Adrenal gland (tissue), 12 donors: ENCODE results near the gene VGLL1. TPM values are rescaled to one million over a fixed set of nuclear protein-coding genes. Genes with fewer than 3 reads are reported as not detected.

Experiments
- DNase-seq, 7 donors: peaks; one replicate each; pipeline ENCODE4 v3.0.0-alpha.2; 2019 to 2020
- H3K27ac ChIP-seq, 5 donors: fragments of 200-600 bp; sonication (generic) in 4 of 5; 1 replicate in 3 of 5; 2 replicates in 2 of 5; pipeline versions ENCODE4 v1.5.1 to v1.8.0; 2016 to 2020; ENCODE audit warnings: mild to moderate bottlenecking in 1 of 5
- H3K27me3 ChIP-seq: fragments of 200-600 bp; 2 replicates; pipeline ENCODE4 v1.8.0; 2021
- H3K36me3 ChIP-seq, 2 donors: fragments of 200-600 bp; replicated peaks in 1 of 2; 1 replicate in 1 of 2; 2 replicates in 1 of 2; pipeline versions ENCODE4 v1.5.1 to v1.8.0; 2018 to 2022
- H3K4me1 ChIP-seq, 2 donors: fragments of 200-600 bp; replicated peaks in 1 of 2; 1 replicate in 1 of 2; 2 replicates in 1 of 2; pipeline versions ENCODE4 v1.5.1 to v1.8.0; 2018 to 2021
- H3K4me3 ChIP-seq, 4 donors: fragments of 200-600 bp; sonication (generic) in 3 of 4; one replicate each; pipeline ENCODE4 v1.5.1; 2016 to 2018
- H3K9me3 ChIP-seq, 3 donors: fragments of 200-600 bp; sonication (generic) in 1 of 3; replicated peaks in 1 of 3; 1 replicate in 2 of 3; 2 replicates in 1 of 3; pipeline versions ENCODE4 v1.5.1 to v1.8.0; 2016 to 2021
- CTCF ChIP-seq, 6 experiments: fragments of 450-650 bp in 4 of 6; fragments of 200-600 bp in 2 of 6; sonication (generic) in 1 of 6; IDR thresholded peaks; 1 replicate in 5 of 6; 2 replicates in 1 of 6; pipeline versions ENCODE4 v1.5.1 to v1.8.0; 2016 to 2021; ENCODE audit warnings: antibody characterized with exemption in 6 of 6, mild to moderate bottlenecking in 2 of 6, moderate library complexity in 1 of 6
- POLR2A ChIP-seq, 2 donors: fragments of 450-650 bp; IDR thresholded peaks; one replicate each; pipeline ENCODE4 v1.6.1; 2017; ENCODE audit warnings: antibody characterized with exemption in 2 of 2, mild to moderate bottlenecking in 2 of 2, moderate library complexity in 1 of 2
- WGBS, 4 donors: extraction: QIAGEN DNeasy Blood & Tissue Kit in 2 of 4; methylation state at CpG; one replicate each; pipeline versions ENCODE4 v1.1.5 to v1.1.7; 2013 to 2017; 5-methylcytosine and 5-hydroxymethylcytosine counted together
- intact Hi-C, 2 donors: fragments of 100-400 bp; cut with DNase I; formaldehyde crosslinking; loops; one replicate each; pipeline versions ENCODE4 v1.14.1 to v1.15.0; 2022 to 2023
- polyA plus RNA-seq, 3 donors: library from polyadenylated mRNA; stranded (reverse); fragments of 200-250 nt in 2 of 3; fragments of 350-450 nt in 1 of 3; fragmentation: Illumina TruSeq in 1 of 3; extraction: RNeasy Lipid Tissue Mini Kit (QIAGEN cat#74804) in 1 of 3; gene quantifications; one replicate each; pipeline ENCODE4 v1.2.3, GENCODE V29; 2013 to 2014
- total RNA-seq, 9 donors: library from RNA; depleted of rRNA in 4 of 9; stranded (reverse); fragments of >200 nt in 4 of 9; fragments of 120-200 nt in 1 of 9; fragmentation: NEBNext Ultra II Directional in 1 of 9; extraction: Animal tissue kit (Norgen Biotek cat#: 25700) in 1 of 9; gene quantifications; one replicate each; pipeline versions ENCODE4 v1.1.0 to v1.2.4, GENCODE V29; 2013 to 2023
- donor health status: healthy with polysubstance abuse.
- donor health status: Bipolar disorder and iron deficiency.
- donor health status: DM: yes; HTN: yes; CAD: no.
- donor health status: DM: no; HTN: no; CAD: no.
- donor health status: DM: no; HTN: no; CAD: no.
- donor health status: DM: yes; HTN: yes; CAD: no.

VGLL1 gene
- total and polyA plus RNA-seq, 12 donors, result not detected

- TF ChIP-seq CTCF (IDR thresholded peaks at IDR 0.05) (no peak), POLR2A (IDR thresholded peaks at IDR 0.05) (no peak)
- H3K4me3 ChIP-seq, result no peak overlapping the region
- no peaks in the 10 kb centered on the region for H3K4me1 ChIP-seq
- H3K27me3 ChIP-seq, result peaks cover 1% of the 10 kb centered on the region
- no peak overlapping the region for H3K27ac ChIP-seq
- no peaks in the 10 kb centered on the region for H3K36me3 ChIP-seq
- intact Hi-C loops, result no loop called here
- H3K9me3 ChIP-seq, result no peaks in the 10 kb centered on the region
- WGBS, 4 donors, result 53 to 80% (median 61%) methylated on average over 3 of the region's 3 CpGs
- DNase-seq, result no peak
Observed at GRCh38 chrX:136587532-136587931, 55.5 kb downstream of the VGLL1 start.

GRCh38 chrX:136588036-136588435 is 56.0 kb downstream of the VGLL1 start:
- H3K4me3 ChIP-seq, result no peak overlapping the region
- H3K27ac ChIP-seq, result no peak overlapping the region
- no peaks in the 10 kb centered on the region for H3K36me3 ChIP-seq
- H3K4me1 ChIP-seq, result no peaks in the 10 kb centered on the region
- intact Hi-C loops, result no loop called here
- H3K9me3 ChIP-seq, result no peaks in the 10 kb centered on the region
- TF ChIP-seq POLR2A (IDR thresholded peaks at IDR 0.05), result no peak
- no peak for TF ChIP-seq CTCF (IDR thresholded peaks at IDR 0.05)
- DNase-seq, result no peak
- 63 to 64% (median 64%) methylated on average over 1 of the region's 1 CpG for WGBS, 4 donors
- H3K27me3 ChIP-seq, result no peaks in the 10 kb centered on the region

- WGBS, 4 donors, result 80 to 90% (median 86%) methylated on average over 3 of the region's 3 CpGs
- no peak for DNase-seq
- TF ChIP-seq POLR2A (IDR thresholded peaks at IDR 0.05) (no peak), CTCF (IDR thresholded peaks at IDR 0.05) (no peak)
- H3K9me3 ChIP-seq, result no peaks in the 10 kb centered on the region
- peaks cover 4% of the 10 kb centered on the region for H3K27me3 ChIP-seq
- H3K4me3 ChIP-seq, result no peak overlapping the region
- intact Hi-C loops, result no loop called here
- H3K4me1 ChIP-seq, result no peaks in the 10 kb centered on the region
- no peaks in the 10 kb centered on the region for H3K36me3 ChIP-seq
- H3K27ac ChIP-seq, result no peak overlapping the region
Observed at GRCh38 chrX:136589966-136590365, 58.0 kb downstream of the VGLL1 start.

- H3K4me1 ChIP-seq, result no peaks in the 10 kb centered on the region
- no peaks in the 10 kb centered on the region for H3K36me3 ChIP-seq
- H3K9me3 ChIP-seq, result no peaks in the 10 kb centered on the region
- TF ChIP-seq CTCF (IDR thresholded peaks at IDR 0.05) (no peak), POLR2A (IDR thresholded peaks at IDR 0.05) (no peak)
- intact Hi-C loops, result no loop called here
- H3K27me3 ChIP-seq, result peaks cover 10% of the 10 kb centered on the region
- no peak overlapping the region for H3K4me3 ChIP-seq
- no peak for DNase-seq
- no peak overlapping the region for H3K27ac ChIP-seq
- 77 to 94% (median 83%) methylated on average over 2 of the region's 2 CpGs for WGBS, 4 donors
Observed at GRCh38 chrX:136597356-136597755, 65.3 kb downstream of the VGLL1 start.
